SU-DHL-6 (cell line): ENCODE measurements around the gene ZDHHC11.
"Not testable (repeated sequence)": the region's sequence is repeated elsewhere in the genome, so short reads cannot be mapped to it uniquely, and the experiment has no call there.

Experiments used
- CTCF ChIP-seq: fragments of 200-600 bp; sonication (generic); IDR thresholded peaks from one replicate; pipeline ENCODE4 v1.5.1; 2017; ENCODE audit warnings: antibody characterized with exemption, mild to moderate bottlenecking, low read length, moderate library complexity; ENCODE audit not compliant: insufficient read depth, poor library complexity, severe bottlenecking
- EZH2phosphoT487 ChIP-seq: fragments of 200-600 bp; sonication (generic), shearing (Covaris generic); conservative IDR thresholded peaks from 2 replicates; pipeline ENCODE4 v1.6.1; 2018; ENCODE audit warnings: mild to moderate bottlenecking, antibody characterized with exemption, low read length, moderate library complexity, mixed read lengths

GRCh38 chr5:842402-843221 is 8.2 kb downstream of the ZDHHC11 start:
- not testable (repeated sequence) for TF ChIP-seq CTCF, EZH2phosphoT487
